Endothelial cell of umbilical vein (primary cell): Measurements from ENCODE around the gene CCDC74A.
"Not testable (repeated sequence)": the region's sequence is repeated elsewhere in the genome, so short reads cannot be mapped to it uniquely, and the experiment has no call there.

Experiments used
- CTCF ChIP-seq, 2 donors: IDR thresholded peaks; 1 replicate in 1 of 2; 2 replicates in 1 of 2; pipeline ENCODE4 v1.5.1; 2011; ENCODE audit warnings: low read length in 2 of 2, mild to moderate bottlenecking in 2 of 2, moderate library complexity in 2 of 2, control low read depth in 1 of 2, inconsistent platforms in 1 of 2, low read depth in 1 of 2; ENCODE audit not compliant: insufficient read depth in 1 of 2; ENCODE audit errors: extremely low read depth in 1 of 2
- EZH2 ChIP-seq: IDR thresholded peaks from 2 replicates; pipeline ENCODE4 v1.6.1; 2012; ENCODE audit warnings: borderline replicate concordance, low read depth, mild to moderate bottlenecking, moderate library complexity, low read length, inconsistent platforms; ENCODE audit not compliant: severe bottlenecking
- POLR2A ChIP-seq: IDR thresholded peaks from 2 replicates; pipeline ENCODE4 v1.6.1; 2012; ENCODE audit warnings: low read depth, mild to moderate bottlenecking, control low read depth, low read length
- POLR2AphosphoS5 ChIP-seq: IDR thresholded peaks from 2 replicates; pipeline ENCODE4 v1.6.1; 2012; ENCODE audit warnings: low read depth, mild to moderate bottlenecking, control low read depth, low read length, moderate library complexity; ENCODE audit not compliant: insufficient read depth

- not testable (repeated sequence) for TF ChIP-seq POLR2A; CTCF (IDR thresholded peaks at IDR 0.05; ENCODE audit: extremely low read depth in 1 of 2, insufficient read depth in 1 of 2, low read depth in 1 of 2, low read length in 2 of 2); EZH2; POLR2AphosphoS5
Observed at GRCh38 chr2:131519871-131520470, 7.7 kb upstream of the CCDC74A start.
